Caco-2 (cell line): ENCODE data around the gene IGLL5. TPM values are rescaled to one million over a fixed set of nuclear protein-coding genes. Genes with fewer than 3 reads are reported as not detected.

ENCODE experiments used
- BruUV-seq: library from RNA; stranded (reverse); fragments of 400-500 nt; replicated peaks from 2 replicates; lab custom pipeline; 2021; lab: Mats Ljungman, UMichigan
- CTCF ChIA-PET: fragments of 300-600 bp; sonication (Branson Sonifier 250); formaldehyde crosslinking; loops from one replicate; lab custom pipeline; 2022; ENCODE audit warnings: antibody characterized with exemption; lab: Charles Lee
- POLR2A ChIA-PET: fragments of 300-600 bp; sonication (Branson Sonifier 250); formaldehyde crosslinking; loops from one replicate; lab custom pipeline; 2022; ENCODE audit warnings: antibody characterized with exemption; lab: Charles Lee
- DNase-seq, 2 experiments: peaks; one replicate each; pipeline versions ENCODE4 v3.0.0 to v3.0.0-alpha.2; 2020 to 2022
- H3K27me3 ChIP-seq: replicated peaks from 2 replicates; pipeline ENCODE4 v1.6.0; 2011; ENCODE audit warnings: low read length; ENCODE audit not compliant: control insufficient read depth, insufficient read depth
- H3K36me3 ChIP-seq: 2 replicates; pipeline ENCODE4 v1.5.1; 2011; ENCODE audit warnings: low read length; ENCODE audit not compliant: control insufficient read depth, insufficient read depth
- H3K4me1 ChIP-seq: fragments of 250-450 bp; sonication (Bioruptor Pico); 2 replicates; pipeline ENCODE4 v1.5.1; 2020; ENCODE audit warnings: mild to moderate bottlenecking
- H3K4me3 ChIP-seq: 2 replicates; pipeline ENCODE4 v1.5.1; 2011; ENCODE audit warnings: low read depth, mild to moderate bottlenecking, control low read depth, low read length
- H3K9me3 ChIP-seq: fragments of 250-450 bp; sonication (Bioruptor Pico); 2 replicates; pipeline ENCODE4 v1.5.1; 2020; ENCODE audit warnings: mild to moderate bottlenecking, moderate library complexity
- H3K27ac Mint-ChIP-seq: one replicate; pipeline ENCODE4 v1.8.0; 2022; ENCODE audit warnings: mixed read lengths; ENCODE audit not compliant: unreplicated experiment
- H3K27me3 Mint-ChIP-seq: one replicate; pipeline ENCODE4 v1.8.0; 2022; ENCODE audit warnings: mixed read lengths; ENCODE audit not compliant: insufficient read depth, unreplicated experiment
- H3K36me3 Mint-ChIP-seq: one replicate; pipeline ENCODE4 v1.8.0; 2022; ENCODE audit warnings: mild to moderate bottlenecking, mixed read lengths; ENCODE audit not compliant: insufficient read depth, unreplicated experiment
- H3K4me1 Mint-ChIP-seq: one replicate; pipeline ENCODE4 v1.8.0; 2022; ENCODE audit warnings: low read depth, mixed read lengths; ENCODE audit not compliant: unreplicated experiment
- H3K4me3 Mint-ChIP-seq: one replicate; pipeline ENCODE4 v1.8.0; 2022; ENCODE audit warnings: mild to moderate bottlenecking, moderate library complexity, mixed read lengths; ENCODE audit not compliant: unreplicated experiment
- H3K9me3 Mint-ChIP-seq: one replicate; pipeline ENCODE4 v1.8.0; 2022; ENCODE audit warnings: mixed read lengths; ENCODE audit not compliant: unreplicated experiment
- CTCF ChIP-seq, 2 experiments: fragments of 200-600 bp in 1 of 2; IDR thresholded peaks; 1 replicate in 1 of 2; 2 replicates in 1 of 2; pipeline versions ENCODE4 v1.5.1 to v1.8.0; 2011 to 2022; ENCODE audit warnings: antibody characterized with exemption in 1 of 2, control low read depth in 1 of 2, inconsistent platforms in 1 of 2, low read depth in 1 of 2, low read length in 1 of 2, mild to moderate bottlenecking in 1 of 2, moderate library complexity in 1 of 2; ENCODE audit not compliant: insufficient read depth in 1 of 2, severe bottlenecking in 1 of 2, unreplicated experiment in 1 of 2
- intact Hi-C: fragments of 100-400 bp; cut with micrococcal nuclease; formaldehyde crosslinking; loops from one replicate; pipeline ENCODE4 v1.10.0; 2022; ENCODE audit not compliant: unreplicated experiment
- total RNA-seq: library from RNA; stranded (reverse); gene quantifications from 2 replicates; pipeline ENCODE4 v1.2.3, GENCODE V29; 2022

Gene IGLL5
- total RNA-seq, 1 experiment from 2014 or later = not detected

DNA sequence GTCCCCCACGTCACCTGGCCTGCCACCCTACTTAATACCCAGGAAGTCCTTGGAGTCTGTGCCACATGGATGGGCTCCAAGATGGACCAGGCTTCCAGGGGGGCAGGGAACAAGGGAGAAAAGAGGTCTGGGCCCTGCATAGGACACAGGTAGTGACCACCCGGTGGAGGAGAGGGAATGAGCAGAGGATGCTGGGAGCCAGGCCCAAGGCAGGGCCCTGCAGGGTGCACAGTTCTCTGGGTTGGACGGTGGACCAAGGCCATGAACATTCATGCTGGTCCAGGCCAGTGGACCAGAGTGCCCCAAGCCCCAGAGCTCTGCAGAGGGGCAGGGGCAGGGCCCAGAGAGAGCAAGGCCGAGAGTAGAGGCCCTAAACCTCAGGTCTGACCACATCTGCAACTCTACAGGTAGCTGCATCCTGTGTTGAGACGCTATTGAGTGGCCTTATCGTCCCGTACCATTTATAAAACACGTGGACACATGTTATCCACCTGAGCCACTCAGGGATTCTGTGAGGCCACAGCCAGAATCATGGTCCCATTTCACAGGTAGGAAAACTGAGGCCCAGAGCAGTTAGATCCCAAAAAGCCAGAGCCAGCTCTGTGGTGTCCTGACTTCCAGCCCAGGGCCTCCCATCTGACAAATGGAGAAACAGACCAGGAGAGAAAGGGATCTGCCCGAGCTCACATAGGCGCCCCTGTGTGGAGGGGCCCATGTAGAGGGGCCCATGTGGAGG lies 46.4 kb downstream of the IGLL5 start:
- Histone ChIP-seq H3K9me3 (no peaks in the 10 kb centered on the region), H3K4me3 (no peak overlapping the region), H3K4me1 (no peaks in the 10 kb centered on the region), H3K36me3 (no peaks in the 10 kb centered on the region), H3K27me3 (no peaks in the 10 kb centered on the region)
- H3K4me3 Mint-ChIP-seq = no peak overlapping the region
- POLR2A ChIA-PET = no interaction called here
- no peaks in the 10 kb centered on the region for H3K9me3 Mint-ChIP-seq
- no peaks in the 10 kb centered on the region for H3K36me3 Mint-ChIP-seq
- peaks cover 4% of the 10 kb centered on the region for H3K27me3 Mint-ChIP-seq
- intact Hi-C loops = no loop called here
- TF ChIP-seq CTCF (IDR thresholded peaks at IDR 0.05; ENCODE audit: insufficient read depth in 1 of 2, low read depth in 1 of 2, low read length in 1 of 2, severe bottlenecking in 1 of 2, unreplicated experiment in 1 of 2) = no peak
- BruUV-seq = no TSS peak
- no peaks in the 10 kb centered on the region for H3K4me1 Mint-ChIP-seq
- no peak for DNase-seq
- CTCF ChIA-PET = no interaction called here
- no peak overlapping the region for H3K27ac Mint-ChIP-seq

GRCh38 chr22:22934543-22935055 lies 47.0 kb downstream of the IGLL5 start:
- Mint-ChIP-seq H3K27ac (no peak overlapping the region), H3K36me3 (no peaks in the 10 kb centered on the region), H3K27me3 (peaks cover 4% of the 10 kb centered on the region), H3K4me3 (no peak overlapping the region), H3K9me3 (no peaks in the 10 kb centered on the region), H3K4me1 (no peaks in the 10 kb centered on the region)
- no peak for TF ChIP-seq CTCF (IDR thresholded peaks at IDR 0.05; ENCODE audit: insufficient read depth in 1 of 2, low read depth in 1 of 2, low read length in 1 of 2, severe bottlenecking in 1 of 2, unreplicated experiment in 1 of 2)
- intact Hi-C loops = no loop called here
- H3K27me3 ChIP-seq = no peaks in the 10 kb centered on the region
- H3K9me3 ChIP-seq = no peaks in the 10 kb centered on the region
- BruUV-seq = no TSS peak
- H3K4me1 ChIP-seq = no peaks in the 10 kb centered on the region
- ChIA-PET POLR2A (no interaction called here), CTCF (no interaction called here)
- H3K4me3 ChIP-seq = no peak overlapping the region
- H3K36me3 ChIP-seq = no peaks in the 10 kb centered on the region
- no peak for DNase-seq

DNA sequence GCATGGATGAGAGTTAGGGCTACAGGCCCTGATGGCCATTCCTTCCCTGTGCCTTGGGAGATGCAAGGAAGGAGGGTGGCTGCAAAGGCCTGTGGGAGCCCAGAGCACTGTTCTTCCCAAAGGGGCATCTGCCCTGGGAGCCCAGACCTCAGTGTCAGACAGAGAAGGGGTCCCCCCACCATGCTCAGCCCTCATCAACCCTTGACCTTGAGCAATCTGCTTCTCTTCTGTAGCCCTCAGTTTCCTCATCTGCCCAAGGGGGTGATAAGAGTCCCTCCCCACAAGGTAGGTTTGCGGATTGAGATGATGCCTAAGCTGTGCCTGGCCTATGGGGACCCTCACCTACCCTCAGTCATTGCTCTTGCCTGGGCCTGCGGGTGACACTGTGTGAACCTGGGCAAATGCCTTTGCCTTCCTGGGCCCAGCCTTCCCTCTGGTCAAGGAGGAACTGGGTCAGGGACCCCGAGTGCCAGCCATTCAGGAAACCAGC lies 47.5 kb downstream of the IGLL5 start:
- CTCF ChIA-PET = no interaction called here

More for the DNA sequence above, 47.5 kb downstream of the IGLL5 start:
- TF ChIP-seq CTCF (IDR thresholded peaks at IDR 0.05; ENCODE audit: insufficient read depth in 1 of 2, low read depth in 1 of 2, low read length in 1 of 2, severe bottlenecking in 1 of 2, unreplicated experiment in 1 of 2) = no peak
- H3K27me3 Mint-ChIP-seq = peaks cover 4% of the 10 kb centered on the region
- H3K36me3 Mint-ChIP-seq = no peaks in the 10 kb centered on the region
- no peaks in the 10 kb centered on the region for H3K4me1 ChIP-seq
- intact Hi-C loops = no loop called here
- H3K27ac Mint-ChIP-seq = no peak overlapping the region
- no peak overlapping the region for H3K4me3 Mint-ChIP-seq
- H3K9me3 ChIP-seq = no peaks in the 10 kb centered on the region
- no peak for DNase-seq
- no TSS peak for BruUV-seq
- no peak overlapping the region for H3K4me3 ChIP-seq
- H3K4me1 Mint-ChIP-seq = no peaks in the 10 kb centered on the region
- H3K9me3 Mint-ChIP-seq = no peaks in the 10 kb centered on the region
- no peaks in the 10 kb centered on the region for H3K36me3 ChIP-seq
- POLR2A ChIA-PET = no interaction called here
- H3K27me3 ChIP-seq = no peaks in the 10 kb centered on the region
